MM.1S (cell line): ENCODE data around the gene PXMP2.

Experiments used
- DNase-seq: peaks from one replicate; pipeline ENCODE4 v3.0.0-alpha.2; 2015
- H2AFZ ChIP-seq: fragments of 300-600 bp; sonication (generic); 2 replicates; pipeline ENCODE4 v1.6.0; 2016; ENCODE audit warnings: antibody characterized with exemption, low read length
- H3F3A ChIP-seq: fragments of 300-600 bp; sonication (generic); 2 replicates; pipeline ENCODE4 v1.6.1; 2016; ENCODE audit warnings: mild to moderate bottlenecking, antibody characterized with exemption, low read length, moderate library complexity, mixed read lengths; ENCODE audit not compliant: insufficient read depth
- H3K27ac ChIP-seq: fragments of 300-600 bp; sonication (generic); 2 replicates; pipeline ENCODE4 v1.5.1; 2016; ENCODE audit warnings: mild to moderate bottlenecking, low read length
- H3K27me3 ChIP-seq: fragments of 300-600 bp; sonication (generic); replicated peaks from 2 replicates; pipeline ENCODE4 v1.6.0; 2016; ENCODE audit warnings: low read length; ENCODE audit not compliant: insufficient read depth
- H3K36me3 ChIP-seq: fragments of 300-600 bp; sonication (generic); replicated peaks from 2 replicates; pipeline ENCODE4 v1.6.1; 2016; ENCODE audit warnings: mild to moderate bottlenecking, low read length, mixed read lengths; ENCODE audit not compliant: insufficient read depth
- H3K4me1 ChIP-seq: fragments of 300-600 bp; sonication (generic); 2 replicates; pipeline ENCODE4 v1.6.1; 2016; ENCODE audit warnings: low read length, mixed read lengths
- H3K4me2 ChIP-seq: fragments of 300-600 bp; sonication (generic); 2 replicates; pipeline ENCODE4 v1.6.0; 2016; ENCODE audit warnings: low read depth, low read length
- H3K4me3 ChIP-seq: fragments of 300-600 bp; sonication (generic); 2 replicates; pipeline ENCODE4 v1.5.1; 2016; ENCODE audit warnings: low read length, mixed read lengths
- H3K79me2 ChIP-seq: fragments of 300-600 bp; sonication (generic); 2 replicates; pipeline ENCODE4 v1.6.1; 2016; ENCODE audit warnings: mixed run types, low read length, mixed read lengths
- H3K9ac ChIP-seq: fragments of 300-600 bp; sonication (generic); 2 replicates; pipeline ENCODE4 v1.6.1; 2016; ENCODE audit warnings: low read length, mixed read lengths
- H3K9me2 ChIP-seq: fragments of 300-600 bp; sonication (generic); replicated peaks from 2 replicates; pipeline ENCODE4 v1.6.1; 2016; ENCODE audit warnings: mild to moderate bottlenecking, low read length, mixed read lengths; ENCODE audit not compliant: insufficient read depth
- H3K9me3 ChIP-seq: fragments of 300-600 bp; sonication (generic); replicated peaks from 2 replicates; pipeline ENCODE4 v1.6.1; 2016; ENCODE audit warnings: mild to moderate bottlenecking, low read length, mixed read lengths; ENCODE audit not compliant: insufficient read depth
- H4K20me1 ChIP-seq: fragments of 300-600 bp; sonication (generic); 2 replicates; pipeline ENCODE4 v1.6.1; 2016; ENCODE audit warnings: mild to moderate bottlenecking, low read length, moderate library complexity, mixed read lengths; ENCODE audit not compliant: insufficient read depth
- EZH2 ChIP-seq: fragments of 300-600 bp; sonication (generic); optimal IDR thresholded peaks from 2 replicates; pipeline ENCODE3; 2017; ENCODE audit warnings: low read depth, mild to moderate bottlenecking, antibody characterized with exemption, low read length, mixed read lengths
- EZH2phosphoT487 ChIP-seq: fragments of 300-600 bp; sonication (generic); IDR thresholded peaks from 2 replicates; pipeline ENCODE4 v1.6.1; 2018; ENCODE audit warnings: antibody characterized with exemption, low read length
- TF ChIP-seq, protein P1 (sequence below): fragments of 300-600 bp; sonication (generic); IDR thresholded peaks from 2 replicates; pipeline ENCODE4 v1.5.1; 2016; ENCODE audit warnings: antibody characterized with exemption, low read length, mixed read lengths

The PXMP2 gene

GRCh38 chr12:132665794-132666193, 21.6 kb upstream of the PXMP2 start:
- Histone ChIP-seq H3F3A (no peaks in the 10 kb centered on the region), H3K27me3 (no peaks in the 10 kb centered on the region), H3K9ac (no peak overlapping the region), H3K79me2 (no peaks in the 10 kb centered on the region), H3K9me3 (no peaks in the 10 kb centered on the region), H3K4me3 (no peak overlapping the region), H3K36me3 (no peaks in the 10 kb centered on the region), H2AFZ (no peak overlapping the region), H3K4me1 (no peaks in the 10 kb centered on the region), H3K27ac (no peak overlapping the region), H3K4me2 (no peak overlapping the region), H4K20me1 (no peaks in the 10 kb centered on the region), H3K9me2 (no peaks in the 10 kb centered on the region)
- TF ChIP-seq, protein P1, sequence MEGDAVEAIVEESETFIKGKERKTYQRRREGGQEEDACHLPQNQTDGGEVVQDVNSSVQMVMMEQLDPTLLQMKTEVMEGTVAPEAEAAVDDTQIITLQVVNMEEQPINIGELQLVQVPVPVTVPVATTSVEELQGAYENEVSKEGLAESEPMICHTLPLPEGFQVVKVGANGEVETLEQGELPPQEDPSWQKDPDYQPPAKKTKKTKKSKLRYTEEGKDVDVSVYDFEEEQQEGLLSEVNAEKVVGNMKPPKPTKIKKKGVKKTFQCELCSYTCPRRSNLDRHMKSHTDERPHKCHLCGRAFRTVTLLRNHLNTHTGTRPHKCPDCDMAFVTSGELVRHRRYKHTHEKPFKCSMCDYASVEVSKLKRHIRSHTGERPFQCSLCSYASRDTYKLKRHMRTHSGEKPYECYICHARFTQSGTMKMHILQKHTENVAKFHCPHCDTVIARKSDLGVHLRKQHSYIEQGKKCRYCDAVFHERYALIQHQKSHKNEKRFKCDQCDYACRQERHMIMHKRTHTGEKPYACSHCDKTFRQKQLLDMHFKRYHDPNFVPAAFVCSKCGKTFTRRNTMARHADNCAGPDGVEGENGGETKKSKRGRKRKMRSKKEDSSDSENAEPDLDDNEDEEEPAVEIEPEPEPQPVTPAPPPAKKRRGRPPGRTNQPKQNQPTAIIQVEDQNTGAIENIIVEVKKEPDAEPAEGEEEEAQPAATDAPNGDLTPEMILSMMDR = no peak
- TF ChIP-seq EZH2 (no peak), EZH2phosphoT487 (no peak)
- no peak for DNase-seq

DNA sequence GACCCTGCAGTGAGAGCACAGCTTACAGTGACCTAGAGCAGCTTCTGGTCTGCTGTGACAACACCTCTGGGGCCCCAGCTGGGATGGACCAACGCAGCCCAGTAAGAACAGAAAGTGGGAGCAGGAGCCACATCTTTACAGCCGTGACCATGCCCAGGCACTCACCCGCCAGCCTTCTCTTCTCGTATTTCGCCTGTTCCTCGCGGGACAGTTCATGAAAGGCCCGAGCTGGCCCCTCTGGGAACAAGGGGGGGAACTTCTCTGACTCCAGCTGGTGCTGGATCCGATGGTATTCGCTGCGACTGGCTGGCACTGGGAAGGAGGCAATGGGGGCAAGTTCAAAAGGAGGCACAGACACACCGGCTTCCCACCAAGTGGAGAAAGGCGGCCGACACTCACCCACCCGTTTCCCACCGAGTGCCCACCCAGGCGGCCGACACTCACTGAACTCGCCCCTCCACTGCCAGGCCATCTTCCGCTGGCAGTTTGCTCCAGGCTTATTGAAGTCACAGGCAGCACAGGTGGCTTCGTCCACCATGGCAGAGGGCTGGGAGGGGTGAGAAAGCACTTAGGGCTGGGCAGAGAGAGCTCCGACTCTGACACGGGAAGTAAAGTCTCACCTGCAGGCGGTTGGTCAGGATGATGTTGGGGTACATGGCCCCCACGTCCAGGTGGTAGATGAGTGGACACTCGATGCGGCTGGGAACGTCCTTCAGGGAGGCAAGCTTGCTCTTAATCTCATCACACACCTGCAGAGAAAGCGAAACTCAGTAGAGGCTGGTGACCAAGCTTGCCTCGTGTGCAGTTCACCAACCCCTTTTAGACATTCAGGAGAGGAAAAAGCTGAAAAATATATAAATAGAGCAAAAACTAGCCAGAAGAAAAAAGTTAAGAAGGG, 18.9 kb upstream of the PXMP2 start:
- H3K4me2 ChIP-seq = no peak overlapping the region
- H3K36me3 ChIP-seq = no peaks in the 10 kb centered on the region
- no peak overlapping the region for H3K4me3 ChIP-seq
- no peaks in the 10 kb centered on the region for H4K20me1 ChIP-seq
- H3K4me1 ChIP-seq = no peaks in the 10 kb centered on the region
- DNase-seq = no peak
- H3K9me3 ChIP-seq = no peaks in the 10 kb centered on the region
- no peaks in the 10 kb centered on the region for H3K79me2 ChIP-seq
- no peak overlapping the region for H3K9ac ChIP-seq
- H2AFZ ChIP-seq = no peak overlapping the region
- no peaks in the 10 kb centered on the region for H3K9me2 ChIP-seq
- no peak overlapping the region for H3K27ac ChIP-seq
- H3K27me3 ChIP-seq = no peaks in the 10 kb centered on the region
- no peak for TF ChIP-seq EZH2
- H3F3A ChIP-seq = no peaks in the 10 kb centered on the region

GRCh38 chr12:132669166-132669879, 18.1 kb upstream of the PXMP2 start:
- TF ChIP-seq EZH2 (no peak), EZH2phosphoT487 (no peak)
- TF ChIP-seq, protein P1 = no peak
- H2AFZ ChIP-seq = no peak overlapping the region
- H3K36me3 ChIP-seq = no peaks in the 10 kb centered on the region
- H3K27me3 ChIP-seq = no peaks in the 10 kb centered on the region
- no peaks in the 10 kb centered on the region for H3K9me2 ChIP-seq
- H3K79me2 ChIP-seq = no peaks in the 10 kb centered on the region
- H3K9ac ChIP-seq = no peak overlapping the region
- no peaks in the 10 kb centered on the region for H4K20me1 ChIP-seq
- no peak overlapping the region for H3K4me2 ChIP-seq
- no peaks in the 10 kb centered on the region for H3K9me3 ChIP-seq
- no peaks in the 10 kb centered on the region for H3F3A ChIP-seq
- no peaks in the 10 kb centered on the region for H3K4me1 ChIP-seq
- H3K27ac ChIP-seq = no peak overlapping the region
- no peak for DNase-seq
- H3K4me3 ChIP-seq = no peak overlapping the region
